Naive thymus-derived CD4-positive, alpha-beta T cell (primary cell): ENCODE measurements around the gene G6PC2. TPM values are rescaled to one million over a fixed set of nuclear protein-coding genes. Genes with fewer than 3 reads are reported as not detected.
"Not testable (repeated sequence)": the region's sequence is repeated elsewhere in the genome, so short reads cannot be mapped to it uniquely, and the experiment has no call there.

Source experiments
- ATAC-seq: fragments of 150-1000 bp; cut with Tn5 transposase; 2 replicates; pipeline ENCODE4 v1.10.0; 2021; ENCODE audit warnings: mild to moderate bottlenecking, moderate library complexity
- CTCF ChIA-PET: fragments of 350-600 bp; sonication (Branson Sonifier 250); formaldehyde crosslinking; loops from one replicate; lab custom pipeline; 2021; ENCODE audit warnings: antibody characterized with exemption; lab: Charles Lee
- POLR2A ChIA-PET: fragments of 350-600 bp; sonication (Branson Sonifier 250); formaldehyde crosslinking; loops from one replicate; lab custom pipeline; 2021; ENCODE audit warnings: antibody characterized with exemption, inconsistent platforms; lab: Charles Lee
- DNase-seq, 9 donors: peaks; one replicate each; pipeline versions ENCODE4 v3.0.0 to v3.0.0-alpha.2; 2020 to 2022; ENCODE audit warnings: mixed read lengths in 1 of 9
- H3K27ac ChIP-seq: one replicate; pipeline ENCODE4 v1.7.0; 2013; ENCODE audit warnings: mild to moderate bottlenecking, low read depth, low read length, moderate library complexity
- H3K27me3 ChIP-seq, 2 donors: one replicate each; pipeline ENCODE4 v1.7.0; 2013; ENCODE audit warnings: low read length in 2 of 2, mild to moderate bottlenecking in 2 of 2, moderate library complexity in 2 of 2; ENCODE audit not compliant: control insufficient read depth in 2 of 2, insufficient read depth in 2 of 2
- H3K36me3 ChIP-seq, 3 experiments: 1 replicate in 2 of 3; 2 replicates in 1 of 3; pipeline ENCODE4 v1.7.0; 2013; ENCODE audit warnings: low read length in 3 of 3, mild to moderate bottlenecking in 3 of 3, moderate library complexity in 1 of 3; ENCODE audit not compliant: insufficient read depth in 3 of 3, control insufficient read depth in 2 of 3
- H3K4me1 ChIP-seq, 2 donors: one replicate each; pipeline ENCODE4 v1.7.0; 2013; ENCODE audit warnings: low read length in 2 of 2, mild to moderate bottlenecking in 2 of 2, moderate library complexity in 1 of 2; ENCODE audit not compliant: control insufficient read depth in 2 of 2, insufficient read depth in 2 of 2
- H3K4me3 ChIP-seq: 2 replicates; pipeline ENCODE4 v1.7.0; 2013; ENCODE audit warnings: mild to moderate bottlenecking, low read length
- H3K9me3 ChIP-seq, 3 experiments: 1 replicate in 2 of 3; 2 replicates in 1 of 3; pipeline ENCODE4 v1.7.0; 2013; ENCODE audit warnings: low read length in 3 of 3; ENCODE audit not compliant: control insufficient read depth in 2 of 3
- H3K27ac Mint-ChIP-seq, 9 donors: one replicate each; pipeline ENCODE4 v1.8.0; 2020 to 2022; ENCODE audit warnings: mixed read lengths in 9 of 9, mild to moderate bottlenecking in 8 of 9, moderate library complexity in 5 of 9, inconsistent platforms in 2 of 9
- H3K27me3 Mint-ChIP-seq, 5 donors: one replicate each; pipeline ENCODE4 v1.8.0; 2021 to 2022; ENCODE audit warnings: mixed read lengths in 5 of 5, mild to moderate bottlenecking in 1 of 5
- H3K36me3 Mint-ChIP-seq, 5 donors: one replicate each; pipeline ENCODE4 v1.8.0; 2020 to 2022; ENCODE audit warnings: mixed read lengths in 5 of 5, mild to moderate bottlenecking in 3 of 5, inconsistent platforms in 1 of 5
- H3K4me1 Mint-ChIP-seq, 7 donors: one replicate each; pipeline ENCODE4 v1.8.0; 2020 to 2022; ENCODE audit warnings: mixed read lengths in 7 of 7, mild to moderate bottlenecking in 3 of 7, inconsistent platforms in 1 of 7
- H3K4me3 Mint-ChIP-seq, 10 donors: one replicate each; pipeline ENCODE4 v1.8.0; 2020 to 2022; ENCODE audit warnings: mild to moderate bottlenecking in 10 of 10, mixed read lengths in 10 of 10, moderate library complexity in 6 of 10, inconsistent platforms in 2 of 10
- H3K9me3 Mint-ChIP-seq, 11 donors: one replicate each; pipeline ENCODE4 v1.8.0; 2020 to 2022; ENCODE audit warnings: mixed read lengths in 11 of 11, mild to moderate bottlenecking in 4 of 11, inconsistent platforms in 1 of 11, moderate library complexity in 1 of 11
- intact Hi-C, 2 donors: fragments of 100-400 bp; cut with micrococcal nuclease; formaldehyde crosslinking; loops; one replicate each; pipeline ENCODE4 v1.15.1; 2023
- polyA plus RNA-seq, 2 donors: library from polyadenylated mRNA; unstranded; fragments of 300-500 nt; fragmentation: Illumina TruSeq; gene quantifications; one replicate each; pipeline ENCODE4 v1.2.3, GENCODE V29; 2021
- total RNA-seq, 6 experiments: library from RNA in 5 of 6; stranded (reverse) in 5 of 6; gene quantifications; 1 replicate in 5 of 6; 2 replicates in 1 of 6; pipeline ENCODE4 v1.2.3 and lab custom pipeline; 2021 to 2026

Gene G6PC2
- total and polyA plus RNA-seq, 7 experiments from 2014 or later, result not detected

DNA sequence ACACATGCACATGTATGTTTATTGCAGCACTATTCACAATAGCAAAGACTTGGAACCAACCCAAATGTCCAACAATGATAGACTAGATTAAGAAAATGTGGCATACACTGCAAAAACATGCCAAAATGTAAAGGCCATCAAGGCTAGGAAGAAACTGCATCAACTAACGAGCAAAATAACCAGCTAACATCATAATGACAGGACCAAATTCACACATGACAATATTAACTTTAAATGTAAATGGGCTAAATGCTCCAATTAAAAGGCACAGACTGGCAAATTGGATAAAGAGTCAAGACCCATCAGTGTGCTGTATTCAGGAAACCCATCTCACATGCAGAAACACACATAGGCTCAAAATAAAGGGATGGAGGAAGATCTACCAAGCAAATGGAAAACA, 33.9 kb upstream of the G6PC2 start:
- CTCF ChIA-PET, H3K4me3 Mint-ChIP-seq, H3K27ac ChIP-seq, H3K27me3 Mint-ChIP-seq, H3K4me3 ChIP-seq, H3K36me3 ChIP-seq, DNase-seq, H3K27ac Mint-ChIP-seq, ATAC-seq, H3K4me1 Mint-ChIP-seq, intact Hi-C loops, H3K4me1 ChIP-seq, H3K27me3 ChIP-seq, H3K9me3 ChIP-seq, POLR2A ChIA-PET: not testable (repeated sequence)
- peaks cover 0 to 23% (median 8%) of the 10 kb centered on the region in 11 donors for H3K9me3 Mint-ChIP-seq
- H3K36me3 Mint-ChIP-seq, result peaks cover 3 to 60% (median 5%) of the 10 kb centered on the region in 5 donors

DNA sequence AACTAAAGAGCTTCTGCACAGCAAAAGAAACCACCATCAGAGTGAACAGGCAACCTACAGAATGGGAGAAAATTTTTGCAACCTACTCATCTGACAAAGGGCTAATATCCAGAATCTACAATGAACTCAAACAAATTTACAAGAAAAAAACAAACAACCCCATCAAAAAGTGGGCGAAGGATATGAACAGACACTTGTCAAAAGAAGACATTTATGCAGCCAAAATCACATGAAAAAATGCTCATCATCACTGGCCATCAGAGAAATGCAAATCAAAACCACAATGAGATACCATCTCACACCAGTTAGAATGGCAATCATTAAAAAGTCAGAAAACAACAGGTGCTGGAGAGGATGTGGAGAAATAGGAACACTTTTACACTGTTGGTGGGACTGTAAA, 30.7 kb upstream of the G6PC2 start:
- H3K4me3 Mint-ChIP-seq, H3K4me1 ChIP-seq, H3K27me3 ChIP-seq, H3K27ac Mint-ChIP-seq, H3K4me1 Mint-ChIP-seq, POLR2A ChIA-PET, H3K27ac ChIP-seq, H3K36me3 ChIP-seq, H3K9me3 ChIP-seq, CTCF ChIA-PET, intact Hi-C loops, ATAC-seq, H3K27me3 Mint-ChIP-seq, DNase-seq, H3K4me3 ChIP-seq: not testable (repeated sequence)
- peaks cover 0 to 11% (median 4%) of the 10 kb centered on the region in 11 donors for H3K9me3 Mint-ChIP-seq
- H3K36me3 Mint-ChIP-seq, result peaks cover 0 to 57% (median under 1%) of the 10 kb centered on the region in 5 donors

GRCh38 chr2:168870824-168871223, 30.3 kb upstream of the G6PC2 start:
- DNase-seq, H3K4me1 Mint-ChIP-seq, H3K27ac Mint-ChIP-seq, H3K36me3 ChIP-seq, H3K4me3 Mint-ChIP-seq, CTCF ChIA-PET, H3K27me3 Mint-ChIP-seq, H3K27me3 ChIP-seq, H3K27ac ChIP-seq, POLR2A ChIA-PET, H3K4me1 ChIP-seq, intact Hi-C loops, H3K9me3 ChIP-seq, H3K4me3 ChIP-seq, ATAC-seq: not testable (repeated sequence)
- Mint-ChIP-seq H3K9me3 (peaks cover 0 to 10% (median 4%) of the 10 kb centered on the region in 11 donors), H3K36me3 (peaks cover 0 to 54% (median 0%) of the 10 kb centered on the region in 5 donors)

DNA sequence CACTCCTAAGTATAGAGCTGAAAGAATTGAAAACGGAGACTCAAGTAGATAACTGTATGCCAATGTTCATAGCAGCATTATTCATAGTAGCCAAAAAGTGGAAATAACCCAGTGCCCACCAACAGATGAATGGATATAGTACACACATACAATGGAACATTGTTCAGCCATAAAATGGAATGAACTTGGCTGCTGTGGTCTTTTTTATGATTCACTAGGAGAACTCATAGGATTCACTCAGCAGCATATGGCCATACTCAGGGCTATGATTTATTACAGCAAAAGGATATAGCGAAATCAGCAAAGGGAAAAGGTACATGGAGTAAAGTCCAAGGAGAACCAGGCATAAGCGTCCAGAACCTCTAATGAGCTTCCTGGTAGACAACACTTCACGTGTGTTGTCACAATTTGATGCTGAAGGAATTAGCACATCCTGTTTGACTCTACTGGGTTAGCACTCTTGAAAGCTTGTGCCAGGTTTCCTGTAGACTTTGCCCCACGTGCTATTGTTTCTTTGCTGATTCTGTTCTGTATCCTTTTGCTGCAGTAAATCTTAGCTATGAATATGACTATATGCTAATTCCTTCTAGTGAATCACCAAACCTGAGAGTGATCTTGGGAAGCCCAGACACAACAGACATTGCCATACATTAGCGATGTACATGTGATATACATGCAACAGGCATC, 26.6 kb upstream of the G6PC2 start:
- Histone ChIP-seq H3K27ac (no peak overlapping the region), H3K9me3 (no peaks in the 10 kb centered on the region), H3K27me3 (no peaks in the 10 kb centered on the region), H3K4me3 (no peak overlapping the region), H3K4me1 (no peaks in the 10 kb centered on the region), H3K36me3 (no peaks in the 10 kb centered on the region)
- DNase-seq (no peak), ATAC-seq (no peak)
- ChIA-PET CTCF (no interaction called here), POLR2A (no interaction called here)
- H3K36me3 Mint-ChIP-seq, result peaks cover 0 to 37% (median 0%) of the 10 kb centered on the region in 5 donors
- H3K4me1 Mint-ChIP-seq, result peaks cover 0 to 10% (median 0%) of the 10 kb centered on the region in 7 donors
- intact Hi-C loops, result loop anchor here in 1 of 2 donors (2.0 kb wide), 1 partner anchor 14 kb away; no protein-coding TSS in a partner anchor
- H3K4me3 Mint-ChIP-seq, result no peak overlapping the region
- H3K27ac Mint-ChIP-seq, result no peak overlapping the region
- H3K27me3 Mint-ChIP-seq, result no peaks in the 10 kb centered on the region
- peaks cover 0 to 3% (median 0%) of the 10 kb centered on the region in 11 donors for H3K9me3 Mint-ChIP-seq

DNA sequence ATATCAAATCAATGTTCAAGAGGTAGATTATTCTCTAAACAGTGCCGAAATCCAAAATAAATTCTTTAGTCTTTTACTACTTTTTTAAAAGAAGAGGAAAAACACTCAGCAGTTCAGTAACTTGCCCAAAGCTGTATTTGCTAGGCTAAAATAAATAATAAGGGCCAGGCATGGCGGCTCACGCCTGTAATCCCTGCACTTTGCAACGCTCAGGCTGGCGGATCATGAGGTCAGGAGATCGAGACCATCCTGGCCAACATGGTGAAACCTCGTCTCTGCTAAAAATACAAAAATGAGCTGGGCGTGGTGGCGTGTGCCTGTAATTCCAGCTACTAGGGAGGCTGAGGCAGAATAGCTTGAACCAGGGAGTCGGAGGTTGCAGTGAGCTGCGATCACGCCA, 18.9 kb upstream of the G6PC2 start:
- H3K4me3 ChIP-seq, intact Hi-C loops, H3K4me1 ChIP-seq, ATAC-seq, DNase-seq, H3K27ac Mint-ChIP-seq, H3K27me3 Mint-ChIP-seq, H3K27me3 ChIP-seq, H3K9me3 Mint-ChIP-seq, H3K9me3 ChIP-seq, POLR2A ChIA-PET, H3K4me3 Mint-ChIP-seq, H3K27ac ChIP-seq, CTCF ChIA-PET, H3K36me3 ChIP-seq: not testable (repeated sequence)
- Mint-ChIP-seq H3K4me1 (peaks cover 0 to 29% (median 0%) of the 10 kb centered on the region in 7 donors), H3K36me3 (peaks cover 0 to 29% (median 0%) of the 10 kb centered on the region in 5 donors)

DNA sequence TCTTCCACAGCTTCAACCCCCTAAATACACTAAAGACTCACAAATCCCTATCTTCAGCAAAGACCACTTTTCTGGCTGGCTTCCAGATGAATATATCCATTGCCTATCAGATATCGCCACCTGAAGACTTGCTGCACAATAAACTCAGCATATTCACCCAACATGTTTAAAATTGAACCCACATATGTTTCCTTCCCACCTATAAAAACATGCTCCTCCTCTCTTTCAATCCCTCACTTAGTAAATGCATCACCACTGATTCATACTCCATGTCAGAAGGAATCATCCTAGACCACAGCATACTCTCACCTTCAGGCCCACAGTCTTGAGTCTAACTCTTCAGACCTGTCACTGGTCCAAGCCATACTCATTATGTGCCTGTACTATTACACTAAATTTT, 16.1 kb upstream of the G6PC2 start:
- no peak overlapping the region for H3K27ac ChIP-seq
- Mint-ChIP-seq H3K27me3 (no peaks in the 10 kb centered on the region), H3K9me3 (no peaks in the 10 kb centered on the region), H3K36me3 (peaks cover 0 to 30% (median 0%) of the 10 kb centered on the region in 5 donors), H3K27ac (no peak overlapping the region), H3K4me1 (peaks cover 0 to 36% (median 0%) of the 10 kb centered on the region in 7 donors), H3K4me3 (no peak overlapping the region)
- H3K4me3 ChIP-seq, result no peak overlapping the region
- H3K4me1 ChIP-seq, result no peaks in the 10 kb centered on the region
- ATAC-seq (no peak), DNase-seq (no peak)
- POLR2A ChIA-PET, result no interaction called here
- H3K36me3 ChIP-seq, result no peaks in the 10 kb centered on the region
- no peaks in the 10 kb centered on the region for H3K9me3 ChIP-seq
- H3K27me3 ChIP-seq, result no peaks in the 10 kb centered on the region
- CTCF ChIA-PET, result interaction anchor here (1.0 kb wide), 1 partner anchor 538 kb away, joined by 3 read pairs; no protein-coding TSS in a partner anchor
- intact Hi-C loops, result no loop called here

- ATAC-seq, result no peak
- Histone ChIP-seq H3K4me3 (peak overlapping the region; percentile 67), H3K9me3 (no peaks in the 10 kb centered on the region), H3K36me3 (no peaks in the 10 kb centered on the region), H3K4me1 (peaks cover 0 to 4% of the 10 kb centered on the region in 2 donors), H3K27me3 (no peaks in the 10 kb centered on the region), H3K27ac (no peak overlapping the region)
- no peaks in the 10 kb centered on the region for H3K9me3 Mint-ChIP-seq
- H3K27ac Mint-ChIP-seq, result peak overlapping the region in 1 of 9 donors; percentile 96
- POLR2A ChIA-PET, result interaction anchor here (0.6 kb wide), 1 partner anchor 80 kb away, joined by 3 read pairs; no protein-coding TSS in a partner anchor
- intact Hi-C loops, result loop anchor here (2.0 to 5.0 kb wide), 7 partner anchors 15 to 1038 kb away; partner anchors contain the start of genes CERS6 (in 1 of the 2), FASTKD1 (in 1 of the 2), PPIG (in 1 of the 2) and STK39 (in 1 of the 2)
- peaks cover 0 to 22% (median 0%) of the 10 kb centered on the region in 5 donors for H3K36me3 Mint-ChIP-seq
- no peak for DNase-seq
- peak overlapping the region; percentile 80 to 99 (median 94) for H3K4me3 Mint-ChIP-seq
- peaks cover 0 to 31% (median 9%) of the 10 kb centered on the region in 7 donors for H3K4me1 Mint-ChIP-seq
- CTCF ChIA-PET, result no interaction called here
- peaks cover 0 to 30% (median 7%) of the 10 kb centered on the region in 5 donors for H3K27me3 Mint-ChIP-seq
Observed at GRCh38 chr2:168889635-168890005, 11.5 kb upstream of the G6PC2 start.
